ENCODE data around the gene SORCS2.

DNA sequence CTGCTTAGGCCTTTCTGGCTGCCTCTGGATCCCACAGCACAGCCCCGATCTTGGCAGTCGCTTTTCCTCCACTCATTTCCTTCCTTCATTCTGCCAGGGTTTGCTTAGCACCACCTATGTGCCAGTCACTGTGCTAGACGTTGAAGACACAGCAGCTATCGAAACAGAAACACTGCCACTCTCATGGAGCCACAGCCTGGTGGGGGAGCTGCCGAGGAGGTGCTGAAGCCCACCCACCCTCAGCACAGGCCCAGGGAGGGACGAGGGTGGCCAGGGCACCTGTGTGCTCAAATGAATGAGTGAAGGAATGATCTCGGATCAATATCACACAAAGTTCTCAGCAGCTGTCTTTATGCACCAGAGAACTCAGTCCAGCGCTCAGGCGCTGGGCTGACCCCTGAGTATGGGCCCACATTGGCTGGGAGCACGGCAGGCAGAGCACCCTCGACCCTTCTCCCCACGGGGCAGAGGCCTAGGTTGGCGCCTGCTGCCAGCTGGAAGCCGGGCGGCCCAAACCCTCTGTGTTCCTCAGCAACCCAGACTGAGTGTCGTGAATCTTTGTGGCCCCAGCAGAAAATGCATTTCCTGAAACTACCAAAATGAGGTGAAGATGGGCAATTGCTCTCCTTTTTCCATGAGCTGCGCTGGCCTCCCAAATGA is 108.9 kb downstream of the SORCS2 start:
- TF ChIP-seq EP300 (IDR thresholded peaks at IDR 0.05; ENCODE audit: low read depth) (no peak), POLR2A (IDR thresholded peaks at IDR 0.05) (no peak)
- TF ChIP-seq, protein P1, sequence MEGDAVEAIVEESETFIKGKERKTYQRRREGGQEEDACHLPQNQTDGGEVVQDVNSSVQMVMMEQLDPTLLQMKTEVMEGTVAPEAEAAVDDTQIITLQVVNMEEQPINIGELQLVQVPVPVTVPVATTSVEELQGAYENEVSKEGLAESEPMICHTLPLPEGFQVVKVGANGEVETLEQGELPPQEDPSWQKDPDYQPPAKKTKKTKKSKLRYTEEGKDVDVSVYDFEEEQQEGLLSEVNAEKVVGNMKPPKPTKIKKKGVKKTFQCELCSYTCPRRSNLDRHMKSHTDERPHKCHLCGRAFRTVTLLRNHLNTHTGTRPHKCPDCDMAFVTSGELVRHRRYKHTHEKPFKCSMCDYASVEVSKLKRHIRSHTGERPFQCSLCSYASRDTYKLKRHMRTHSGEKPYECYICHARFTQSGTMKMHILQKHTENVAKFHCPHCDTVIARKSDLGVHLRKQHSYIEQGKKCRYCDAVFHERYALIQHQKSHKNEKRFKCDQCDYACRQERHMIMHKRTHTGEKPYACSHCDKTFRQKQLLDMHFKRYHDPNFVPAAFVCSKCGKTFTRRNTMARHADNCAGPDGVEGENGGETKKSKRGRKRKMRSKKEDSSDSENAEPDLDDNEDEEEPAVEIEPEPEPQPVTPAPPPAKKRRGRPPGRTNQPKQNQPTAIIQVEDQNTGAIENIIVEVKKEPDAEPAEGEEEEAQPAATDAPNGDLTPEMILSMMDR (IDR thresholded peaks at IDR 0.05) = no peak
